Stimulated activated CD4-positive, alpha-beta T cell treated with anti-CD3 and anti-CD28 coated beads, Interleukin-1b, Interleukin-23, amount 100 ng/mL, for 4 hours (primary cell): ENCODE data around the gene PSPH.
"Not testable (repeated sequence)": the region's sequence is repeated elsewhere in the genome, so short reads cannot be mapped to it uniquely, and the experiment has no call there.

Experiments used
- DNase-seq, 2 donors: peaks; one replicate each; pipeline ENCODE4 v3.0.0-alpha.2; 2020; ENCODE audit warnings: low read depth in 2 of 2

The PSPH gene

GRCh38 chr7:56051339-56052191 is at the start of gene PSPH, which contains the start of gene CCT6A:
TSS of gene PSPH (minus strand) at chr7:56051444. CDS start at chr7:56021212, 30,232 bp downstream.
TSS of gene CCT6A (plus strand) at chr7:56051765. CDS start at chr7:56051849, 84 bp downstream.
- DNase-seq: peak; percentile 84 to 93

GRCh38 chr7:56099653-56100052 is 48.4 kb upstream of the PSPH start:
- no peak for DNase-seq

GRCh38 chr7:56098187-56099008 is 47.2 kb upstream of the PSPH start:
- DNase-seq: not testable (repeated sequence)

- no peak for DNase-seq
Measured at GRCh38 chr7:56097700-56098099, 46.5 kb upstream of the PSPH start.

- no peak for DNase-seq
Measured at GRCh38 chr7:56092789-56093531, 41.7 kb upstream of the PSPH start, which contains the start of gene PHKG1. TSS of gene PHKG1 (minus strand) at chr7:56092952. CDS start at chr7:56088941, 4,011 bp downstream.

GRCh38 chr7:56092388-56092787 is 41.1 kb upstream of the PSPH start:
- not testable (repeated sequence) for DNase-seq

- no peak for DNase-seq
Measured at GRCh38 chr7:56091591-56091990, 40.3 kb upstream of the PSPH start.

- DNase-seq: no peak
Measured at GRCh38 chr7:56087445-56087844, 36.2 kb upstream of the PSPH start.

- DNase-seq: no peak
Measured at GRCh38 chr7:56086761-56087160, 35.5 kb upstream of the PSPH start.

- no peak for DNase-seq
Measured at GRCh38 chr7:56083150-56083785, 32.0 kb upstream of the PSPH start.

- no peak for DNase-seq
Measured at GRCh38 chr7:56081626-56082340, 30.5 kb upstream of the PSPH start.

- not testable (repeated sequence) for DNase-seq
Measured at GRCh38 chr7:56080726-56081435, 29.6 kb upstream of the PSPH start.

- DNase-seq: no peak
Measured at GRCh38 chr7:56079450-56080185, 28.4 kb upstream of the PSPH start.

- DNase-seq: no peak
Measured at GRCh38 chr7:56078196-56078595, 27.0 kb upstream of the PSPH start.

- no peak for DNase-seq
Measured at GRCh38 chr7:56077681-56078080, 26.4 kb upstream of the PSPH start.

- peak; percentile 49 to 57 for DNase-seq
Measured at GRCh38 chr7:56074371-56074791, 23.1 kb upstream of the PSPH start.

GRCh38 chr7:56066376-56066775 is 15.1 kb upstream of the PSPH start:
- DNase-seq: not testable (repeated sequence)

- peak; percentile 88 to 89 for DNase-seq
Measured at GRCh38 chr7:56063882-56064625, 12.8 kb upstream of the PSPH start, which contains the start of gene SUMF2. TSS of gene SUMF2 (plus strand) at chr7:56064286. CDS start at chr7:56064312, 26 bp downstream.
